Omental fat pad (tissue), 4 donors: ENCODE data around the gene PXK. TPM values are rescaled to one million over a fixed set of nuclear protein-coding genes. Genes with fewer than 3 reads are reported as not detected.
"Not testable (repeated sequence)": the region's sequence is repeated elsewhere in the genome, so short reads cannot be mapped to it uniquely, and the experiment has no call there.

Experiments used
- ATAC-seq: fragments of 150-250 bp; one replicate; pipeline ENCODE4 v1.9.1; 2016; ENCODE audit warnings: mild to moderate bottlenecking, moderate library complexity; ENCODE audit not compliant: low FRiP score
- DNase-seq: peaks from one replicate; pipeline ENCODE4 v3.0.0-alpha.2; 2019; ENCODE audit warnings: low spot score
- CTCF ChIP-seq, 3 donors: fragments of 450-650 bp; IDR thresholded peaks; one replicate each; pipeline ENCODE4 v1.5.1; 2016 to 2017; ENCODE audit warnings: antibody characterized with exemption in 3 of 3, mild to moderate bottlenecking in 3 of 3, moderate library complexity in 2 of 3
- total RNA-seq, 4 donors: library from RNA; depleted of rRNA; stranded (reverse); fragments of >200 nt; gene quantifications; one replicate each; pipeline ENCODE4 v1.1.0, GENCODE V29; 2016

Gene PXK
- 10 to 100 TPM; 25.3 to 51.2 (median 39.3) TPM for total RNA-seq

GRCh38 chr3:58332575-58333188 is at the start of gene PXK:
Gene PXK (plus strand): TSS chr3:58332892. CDS start chr3:58332989, 97 bp downstream.
- no peak for TF ChIP-seq CTCF (IDR thresholded peaks at IDR 0.05)
- DNase-seq (peak; percentile 42), ATAC-seq (peak; percentile 92)

- no peak for ATAC-seq
- DNase-seq = no peak
- no peak for TF ChIP-seq CTCF (IDR thresholded peaks at IDR 0.05)
These were observed 47.4 kb upstream of the PXK start for GRCh38 chr3:58285334-58285733.

GRCh38 chr3:58287354-58287753 is 45.3 kb upstream of the PXK start:
- no peak for DNase-seq
- no peak for TF ChIP-seq CTCF (IDR thresholded peaks at IDR 0.05)
- no peak for ATAC-seq

GRCh38 chr3:58288011-58288728 is 44.5 kb upstream of the PXK start:
- DNase-seq (no peak), ATAC-seq (no peak)
- TF ChIP-seq CTCF (IDR thresholded peaks at IDR 0.05) = no peak

- not testable (repeated sequence) for ATAC-seq, DNase-seq
These were observed 43.6 kb upstream of the PXK start for GRCh38 chr3:58288964-58289613.

GRCh38 chr3:58290446-58290845 is 42.2 kb upstream of the PXK start:
- ATAC-seq = not testable (repeated sequence)

GRCh38 chr3:58291671-58292338 is 40.9 kb upstream of the PXK start:
- DNase-seq = no peak
- no peak for TF ChIP-seq CTCF (IDR thresholded peaks at IDR 0.05)
- no peak for ATAC-seq

More at GRCh38 chr3:58290446-58290845, 42.2 kb upstream of the PXK start:
- DNase-seq = not testable (repeated sequence)
